Adrenal gland (tissue), 12 donors: Measurements from ENCODE around the gene LRFN4. TPM values are rescaled to one million over a fixed set of nuclear protein-coding genes. Genes with fewer than 3 reads are reported as not detected.

Experiments
- DNase-seq, 7 donors: peaks; one replicate each; pipeline ENCODE4 v3.0.0-alpha.2; 2019 to 2020
- H3K27ac ChIP-seq, 5 donors: fragments of 200-600 bp; sonication (generic) in 4 of 5; 1 replicate in 3 of 5; 2 replicates in 2 of 5; pipeline versions ENCODE4 v1.5.1 to v1.8.0; 2016 to 2020; ENCODE audit warnings: mild to moderate bottlenecking in 1 of 5
- H3K27me3 ChIP-seq: fragments of 200-600 bp; 2 replicates; pipeline ENCODE4 v1.8.0; 2021
- H3K36me3 ChIP-seq, 2 donors: fragments of 200-600 bp; replicated peaks in 1 of 2; 1 replicate in 1 of 2; 2 replicates in 1 of 2; pipeline versions ENCODE4 v1.5.1 to v1.8.0; 2018 to 2022
- H3K4me1 ChIP-seq, 2 donors: fragments of 200-600 bp; replicated peaks in 1 of 2; 1 replicate in 1 of 2; 2 replicates in 1 of 2; pipeline versions ENCODE4 v1.5.1 to v1.8.0; 2018 to 2021
- H3K4me3 ChIP-seq, 4 donors: fragments of 200-600 bp; sonication (generic) in 3 of 4; one replicate each; pipeline ENCODE4 v1.5.1; 2016 to 2018
- H3K9me3 ChIP-seq, 3 donors: fragments of 200-600 bp; sonication (generic) in 1 of 3; replicated peaks in 1 of 3; 1 replicate in 2 of 3; 2 replicates in 1 of 3; pipeline versions ENCODE4 v1.5.1 to v1.8.0; 2016 to 2021
- POLR2A ChIP-seq, 2 donors: fragments of 450-650 bp; IDR thresholded peaks; one replicate each; pipeline ENCODE4 v1.6.1; 2017; ENCODE audit warnings: antibody characterized with exemption in 2 of 2, mild to moderate bottlenecking in 2 of 2, moderate library complexity in 1 of 2
- WGBS, 4 donors: extraction: QIAGEN DNeasy Blood & Tissue Kit in 2 of 4; methylation state at CpG; one replicate each; pipeline versions ENCODE4 v1.1.5 to v1.1.7; 2013 to 2017; 5-methylcytosine and 5-hydroxymethylcytosine counted together
- intact Hi-C, 2 donors: fragments of 100-400 bp; cut with DNase I; formaldehyde crosslinking; loops; one replicate each; pipeline versions ENCODE4 v1.14.1 to v1.15.0; 2022 to 2023
- polyA plus RNA-seq, 3 donors: library from polyadenylated mRNA; stranded (reverse); fragments of 200-250 nt in 2 of 3; fragments of 350-450 nt in 1 of 3; fragmentation: Illumina TruSeq in 1 of 3; extraction: RNeasy Lipid Tissue Mini Kit (QIAGEN cat#74804) in 1 of 3; gene quantifications; one replicate each; pipeline ENCODE4 v1.2.3, GENCODE V29; 2013 to 2014
- total RNA-seq, 9 donors: library from RNA; depleted of rRNA in 4 of 9; stranded (reverse); fragments of >200 nt in 4 of 9; fragments of 120-200 nt in 1 of 9; fragmentation: NEBNext Ultra II Directional in 1 of 9; extraction: Animal tissue kit (Norgen Biotek cat#: 25700) in 1 of 9; gene quantifications; one replicate each; pipeline versions ENCODE4 v1.1.0 to v1.2.4, GENCODE V29; 2013 to 2023
- TF ChIP-seq, protein P1 (sequence below), 6 experiments: fragments of 450-650 bp in 4 of 6; fragments of 200-600 bp in 2 of 6; sonication (generic) in 1 of 6; IDR thresholded peaks; 1 replicate in 5 of 6; 2 replicates in 1 of 6; pipeline versions ENCODE4 v1.5.1 to v1.8.0; 2016 to 2021; ENCODE audit warnings: antibody characterized with exemption in 6 of 6, mild to moderate bottlenecking in 2 of 6, moderate library complexity in 1 of 6
- donor health status: healthy with polysubstance abuse.
- donor health status: Bipolar disorder and iron deficiency.
- donor health status: DM: yes; HTN: yes; CAD: no.
- donor health status: DM: no; HTN: no; CAD: no.
- donor health status: DM: no; HTN: no; CAD: no.
- donor health status: DM: yes; HTN: yes; CAD: no.

Gene LRFN4
- total and polyA plus RNA-seq, 12 donors: 0.24 to 74.3 (median 16.3) TPM

GRCh38 chr11:66889960-66890359 is 33.1 kb downstream of the LRFN4 start:
- no peaks in the 10 kb centered on the region for H3K36me3 ChIP-seq
- no peak for TF ChIP-seq POLR2A (IDR thresholded peaks at IDR 0.05)
- TF ChIP-seq, protein P1, sequence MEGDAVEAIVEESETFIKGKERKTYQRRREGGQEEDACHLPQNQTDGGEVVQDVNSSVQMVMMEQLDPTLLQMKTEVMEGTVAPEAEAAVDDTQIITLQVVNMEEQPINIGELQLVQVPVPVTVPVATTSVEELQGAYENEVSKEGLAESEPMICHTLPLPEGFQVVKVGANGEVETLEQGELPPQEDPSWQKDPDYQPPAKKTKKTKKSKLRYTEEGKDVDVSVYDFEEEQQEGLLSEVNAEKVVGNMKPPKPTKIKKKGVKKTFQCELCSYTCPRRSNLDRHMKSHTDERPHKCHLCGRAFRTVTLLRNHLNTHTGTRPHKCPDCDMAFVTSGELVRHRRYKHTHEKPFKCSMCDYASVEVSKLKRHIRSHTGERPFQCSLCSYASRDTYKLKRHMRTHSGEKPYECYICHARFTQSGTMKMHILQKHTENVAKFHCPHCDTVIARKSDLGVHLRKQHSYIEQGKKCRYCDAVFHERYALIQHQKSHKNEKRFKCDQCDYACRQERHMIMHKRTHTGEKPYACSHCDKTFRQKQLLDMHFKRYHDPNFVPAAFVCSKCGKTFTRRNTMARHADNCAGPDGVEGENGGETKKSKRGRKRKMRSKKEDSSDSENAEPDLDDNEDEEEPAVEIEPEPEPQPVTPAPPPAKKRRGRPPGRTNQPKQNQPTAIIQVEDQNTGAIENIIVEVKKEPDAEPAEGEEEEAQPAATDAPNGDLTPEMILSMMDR (IDR thresholded peaks at IDR 0.05): no peak
- no peaks in the 10 kb centered on the region for H3K27me3 ChIP-seq
- H3K4me1 ChIP-seq: peaks cover 5% of the 10 kb centered on the region in 2 donors
- H3K27ac ChIP-seq: no peak overlapping the region
- DNase-seq: no peak
- intact Hi-C loops: no loop called here
- H3K4me3 ChIP-seq: no peak overlapping the region
- H3K9me3 ChIP-seq: no peaks in the 10 kb centered on the region
- 87 to 96% (median 91%) methylated on average over 8 of the region's 8 CpGs for WGBS, 4 donors

GRCh38 chr11:66891851-66892660 is 35.2 kb downstream of the LRFN4 start:
- Histone ChIP-seq H3K9me3 (no peaks in the 10 kb centered on the region), H3K27ac (peak overlapping the region; percentile 26 to 72 (median 66)), H3K36me3 (no peaks in the 10 kb centered on the region), H3K4me3 (no peak overlapping the region), H3K27me3 (no peaks in the 10 kb centered on the region), H3K4me1 (peaks cover 0 to 5% of the 10 kb centered on the region in 2 donors)
- peak; percentile 83 to 96 (median 95) for DNase-seq
- 48 to 58% (median 54%) methylated on average over 14 of the region's 14 CpGs for WGBS, 4 donors
- intact Hi-C loops: no loop called here
- TF ChIP-seq POLR2A (IDR thresholded peaks at IDR 0.05): peak in 1 of 2 donors; percentile 61
- TF ChIP-seq, protein P1 (IDR thresholded peaks at IDR 0.05): peak in 3 of 6 experiments; percentile 5 to 38 (median 25)

- no peak for TF ChIP-seq POLR2A (IDR thresholded peaks at IDR 0.05)
- TF ChIP-seq, protein P1 (IDR thresholded peaks at IDR 0.05): no peak
- Histone ChIP-seq H3K27me3 (no peaks in the 10 kb centered on the region), H3K4me3 (no peak overlapping the region), H3K4me1 (peaks cover 0 to 5% of the 10 kb centered on the region in 2 donors), H3K36me3 (no peaks in the 10 kb centered on the region), H3K27ac (peak overlapping the region in 2 of 5 donors; percentile 66 to 68), H3K9me3 (no peaks in the 10 kb centered on the region)
- intact Hi-C loops: no loop called here
- WGBS, 4 donors: 42 to 71% (median 59%) methylated on average over 6 of the region's 6 CpGs
- peak in 1 of 7 donors; percentile 42 for DNase-seq
These were observed 36.0 kb downstream of the LRFN4 start for GRCh38 chr11:66892911-66893310.

DNA sequence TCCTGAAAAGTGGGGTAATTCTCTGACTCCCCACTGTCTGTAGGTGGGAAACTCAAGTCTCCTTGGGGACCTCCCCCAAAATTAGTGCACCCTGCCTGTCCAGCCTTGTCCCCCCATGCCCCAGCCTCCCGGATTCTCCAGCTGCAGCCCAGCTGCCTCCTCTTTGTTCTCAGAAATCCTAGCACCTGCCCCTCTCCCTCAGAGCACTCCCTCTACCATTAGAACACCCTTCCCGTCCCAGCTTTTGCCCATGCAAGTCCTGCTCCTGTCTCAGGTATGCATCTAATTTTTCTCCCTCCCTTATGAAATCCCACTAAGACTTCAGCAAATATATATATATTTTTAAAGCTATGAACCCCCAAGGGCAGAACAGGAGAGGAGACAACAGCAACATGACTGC is 37.3 kb downstream of the LRFN4 start:
- intact Hi-C loops: no loop called here
- H3K4me1 ChIP-seq: peaks cover 0 to 5% of the 10 kb centered on the region in 2 donors
- no peaks in the 10 kb centered on the region for H3K27me3 ChIP-seq
- H3K36me3 ChIP-seq: no peaks in the 10 kb centered on the region
- 86 to 96% (median 92%) methylated on average over 2 of the region's 2 CpGs for WGBS, 4 donors
- H3K9me3 ChIP-seq: no peaks in the 10 kb centered on the region
- DNase-seq: no peak
- no peak overlapping the region for H3K4me3 ChIP-seq
- H3K27ac ChIP-seq: no peak overlapping the region
- TF ChIP-seq POLR2A (IDR thresholded peaks at IDR 0.05): no peak
- TF ChIP-seq, protein P1 (IDR thresholded peaks at IDR 0.05): no peak
